Sigmoid colon (tissue), 7 donors: ENCODE data around the gene FREY1. TPM values are rescaled to one million over a fixed set of nuclear protein-coding genes. Genes with fewer than 3 reads are reported as not detected.

ENCODE experiments used
- DNase-seq: peaks from one replicate; pipeline ENCODE4 v3.0.0-alpha.2; 2019
- H3K27ac ChIP-seq, 4 donors: fragments of 200-600 bp; sonication (generic); one replicate each; pipeline ENCODE4 v1.5.1; 2016 to 2019; ENCODE audit warnings: mild to moderate bottlenecking in 1 of 4
- H3K27me3 ChIP-seq, 3 donors: fragments of 200-600 bp; sonication (generic); one replicate each; pipeline ENCODE4 v1.5.1; 2019; ENCODE audit warnings: mild to moderate bottlenecking in 1 of 3
- H3K36me3 ChIP-seq, 4 donors: fragments of 200-600 bp; sonication (generic); one replicate each; pipeline ENCODE4 v1.5.1; 2016 to 2019
- H3K4me1 ChIP-seq, 4 donors: fragments of 200-600 bp; sonication (generic); one replicate each; pipeline ENCODE4 v1.5.1; 2017 to 2019
- H3K4me3 ChIP-seq, 4 donors: fragments of 200-600 bp; sonication (generic); one replicate each; pipeline ENCODE4 v1.5.1; 2017 to 2019; ENCODE audit warnings: mild to moderate bottlenecking in 2 of 4, moderate library complexity in 1 of 4
- H3K9me3 ChIP-seq, 4 donors: fragments of 200-600 bp in 3 of 4; sonication (generic) in 3 of 4; one replicate each; pipeline versions ENCODE4 v1.5.1 to v1.6.1; 2013 to 2019
- EP300 ChIP-seq, 4 donors: sonication (generic); formaldehyde crosslinking; IDR thresholded peaks; one replicate each; pipeline ENCODE4 v1.6.1; 2017; ENCODE audit warnings: antibody characterized with exemption in 4 of 4
- POLR2A ChIP-seq, 2 donors: fragments of 450-650 bp; IDR thresholded peaks; one replicate each; pipeline ENCODE4 v1.6.1; 2016; ENCODE audit warnings: antibody characterized with exemption in 2 of 2, mild to moderate bottlenecking in 2 of 2, moderate library complexity in 2 of 2
- POLR2AphosphoS5 ChIP-seq, 4 donors: sonication (generic); formaldehyde crosslinking; IDR thresholded peaks; one replicate each; pipeline ENCODE4 v1.6.1; 2017; ENCODE audit warnings: antibody characterized with exemption in 4 of 4
- WGBS, 2 donors: extraction: QIAGEN DNeasy Blood & Tissue Kit; methylation state at CpG; one replicate each; pipeline ENCODE4 v1.1.7; 2013; 5-methylcytosine and 5-hydroxymethylcytosine counted together
- intact Hi-C: fragments of 100-400 bp; cut with DNase I; formaldehyde crosslinking; loops from one replicate; pipeline ENCODE4 v1.15.1; 2023
- polyA plus RNA-seq, 3 donors: library from polyadenylated mRNA; stranded (reverse); fragments of 200-250 nt; gene quantifications; one replicate each; pipeline ENCODE4 v1.2.3, GENCODE V29; 2013
- total RNA-seq, 4 donors: library from RNA; depleted of rRNA; stranded (reverse); fragments of >200 nt; gene quantifications; one replicate each; pipeline ENCODE4 v1.1.0, GENCODE V29; 2016
- TF ChIP-seq, protein P1 (sequence below), 4 experiments: fragments of 450-650 bp in 3 of 4; fragments of 200-600 bp in 1 of 4; IDR thresholded peaks; one replicate each; pipeline ENCODE4 v1.5.1; 2016 to 2019; ENCODE audit warnings: antibody characterized with exemption in 4 of 4, mild to moderate bottlenecking in 3 of 4, moderate library complexity in 2 of 4
- donor health status: healthy with polysubstance abuse.
- donor health status: Bipolar disorder and iron deficiency.
- donor health status: healthy.

The FREY1 gene
- total and polyA plus RNA-seq, 7 donors, result 0.64 to 3.5 (median 2.2) TPM; not detected in 4

DNA sequence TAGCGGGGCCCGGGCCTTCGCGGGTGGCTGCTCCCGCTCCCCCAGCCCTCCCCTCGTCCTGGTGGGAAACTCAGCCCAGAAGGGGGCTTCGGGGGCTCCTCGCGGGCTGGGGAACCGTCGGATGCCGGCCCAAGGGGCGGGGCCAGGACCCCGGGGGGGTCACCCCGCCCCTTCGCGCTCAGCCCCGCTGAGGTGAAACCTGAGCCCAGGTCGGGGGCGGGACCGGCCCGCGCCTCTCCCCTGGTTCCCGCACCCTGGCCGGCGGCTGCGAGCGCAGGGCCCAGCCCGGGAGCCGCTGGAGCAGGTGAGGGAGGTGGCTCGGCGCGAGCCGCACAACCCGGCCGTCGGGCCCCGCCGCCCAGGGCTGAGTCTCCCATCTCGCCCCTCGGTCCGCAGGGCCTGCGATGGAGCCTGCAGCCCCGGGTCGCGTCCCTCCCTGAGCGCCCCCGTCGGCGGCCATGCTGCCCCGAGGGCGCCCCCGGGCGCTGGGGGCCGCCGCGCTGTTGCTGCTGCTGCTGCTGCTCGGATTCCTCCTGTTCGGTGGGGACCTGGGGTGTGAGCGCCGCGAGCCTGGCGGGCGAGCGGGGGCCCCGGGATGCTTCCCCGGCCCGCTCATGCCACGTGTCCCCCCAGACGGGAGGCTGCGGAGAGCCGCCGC, 15.5 kb upstream of the FREY1 start, which contains the start of gene LARGE2:
Gene LARGE2, plus strand, starts transcription at position 232 of the 658 bp plus-strand sequence. Its CDS starts 227 bp downstream, at position 459.
- intact Hi-C loops, result no loop called here
- H3K27ac ChIP-seq, result no peak within 1 kb of the TSS
- TF ChIP-seq POLR2A (IDR thresholded peaks at IDR 0.05) (no peak), EP300 (IDR thresholded peaks at IDR 0.05) (no peak), POLR2AphosphoS5 (IDR thresholded peaks at IDR 0.05) (no peak)
- TF ChIP-seq, protein P1, sequence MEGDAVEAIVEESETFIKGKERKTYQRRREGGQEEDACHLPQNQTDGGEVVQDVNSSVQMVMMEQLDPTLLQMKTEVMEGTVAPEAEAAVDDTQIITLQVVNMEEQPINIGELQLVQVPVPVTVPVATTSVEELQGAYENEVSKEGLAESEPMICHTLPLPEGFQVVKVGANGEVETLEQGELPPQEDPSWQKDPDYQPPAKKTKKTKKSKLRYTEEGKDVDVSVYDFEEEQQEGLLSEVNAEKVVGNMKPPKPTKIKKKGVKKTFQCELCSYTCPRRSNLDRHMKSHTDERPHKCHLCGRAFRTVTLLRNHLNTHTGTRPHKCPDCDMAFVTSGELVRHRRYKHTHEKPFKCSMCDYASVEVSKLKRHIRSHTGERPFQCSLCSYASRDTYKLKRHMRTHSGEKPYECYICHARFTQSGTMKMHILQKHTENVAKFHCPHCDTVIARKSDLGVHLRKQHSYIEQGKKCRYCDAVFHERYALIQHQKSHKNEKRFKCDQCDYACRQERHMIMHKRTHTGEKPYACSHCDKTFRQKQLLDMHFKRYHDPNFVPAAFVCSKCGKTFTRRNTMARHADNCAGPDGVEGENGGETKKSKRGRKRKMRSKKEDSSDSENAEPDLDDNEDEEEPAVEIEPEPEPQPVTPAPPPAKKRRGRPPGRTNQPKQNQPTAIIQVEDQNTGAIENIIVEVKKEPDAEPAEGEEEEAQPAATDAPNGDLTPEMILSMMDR (IDR thresholded peaks at IDR 0.05), result no peak

DNA sequence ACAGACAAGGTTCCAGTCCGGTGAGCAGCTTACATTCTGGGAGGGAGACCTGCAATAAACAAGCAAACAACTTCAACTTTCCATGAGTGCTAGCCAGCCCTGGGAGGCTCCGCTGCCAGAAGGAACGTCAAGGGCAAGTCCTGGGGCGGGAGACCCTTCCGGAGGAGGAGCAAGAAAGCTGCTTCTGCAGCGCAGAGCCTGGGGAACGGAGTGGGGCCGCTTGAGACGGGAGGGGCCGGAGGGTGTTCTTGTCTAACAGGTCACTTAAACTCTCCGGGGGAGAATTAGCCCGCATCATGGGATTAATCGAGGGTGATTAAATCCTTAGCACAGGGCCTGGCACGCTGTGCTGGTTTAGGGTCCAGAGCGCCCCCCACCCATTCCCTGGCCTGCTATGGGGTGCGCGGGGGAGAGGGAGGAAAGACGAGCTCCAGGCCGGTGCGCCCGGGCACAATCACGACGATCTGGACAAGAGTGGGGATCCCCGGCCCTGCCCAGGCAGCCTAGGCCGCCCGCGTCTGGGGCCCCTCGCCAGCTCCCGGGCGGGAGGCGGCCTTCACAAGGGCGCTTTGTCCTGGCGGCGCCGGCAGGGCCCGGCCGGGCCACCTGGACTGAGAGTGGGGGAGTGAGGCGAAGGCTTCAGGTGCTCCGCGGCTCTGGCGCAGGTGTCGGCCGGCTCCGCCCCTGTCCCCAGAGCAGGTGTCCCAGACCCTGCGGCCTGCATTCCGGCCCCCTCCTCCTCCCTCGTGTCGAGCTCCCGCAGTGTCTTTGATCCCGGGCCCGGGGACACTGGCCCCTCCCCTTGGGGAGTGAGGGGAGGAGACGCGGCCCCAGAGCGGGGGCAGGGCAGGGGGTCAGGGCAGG, 14.7 kb upstream of the FREY1 start:
- WGBS, 2 donors, result 10 to 33% methylated on average over 54 of the region's 54 CpGs
- H3K36me3 ChIP-seq, result no peaks in the 10 kb centered on the region
- peaks cover 15 to 38% (median 20%) of the 10 kb centered on the region in 3 donors for H3K27me3 ChIP-seq
- DNase-seq, result peak; percentile 63
- peak overlapping the region in 3 of 4 donors; percentile 22 to 38 (median 37) for H3K4me3 ChIP-seq
- no peaks in the 10 kb centered on the region for H3K9me3 ChIP-seq
- H3K27ac ChIP-seq, result no peak overlapping the region
- intact Hi-C loops, result no loop called here
- H3K4me1 ChIP-seq, result peaks cover 0 to 28% (median 25%) of the 10 kb centered on the region in 4 donors
- TF ChIP-seq, protein P1 (IDR thresholded peaks at IDR 0.05), result no peak
- TF ChIP-seq POLR2AphosphoS5 (IDR thresholded peaks at IDR 0.05) (no peak), EP300 (IDR thresholded peaks at IDR 0.05) (no peak), POLR2A (IDR thresholded peaks at IDR 0.05) (no peak)

More for the DNA sequence above, 15.5 kb upstream of the FREY1 start, which contains the start of gene LARGE2:
- DNase-seq, result no peak
- peaks cover 0 to 21% (median 19%) of the 10 kb centered on the region in 4 donors for H3K4me1 ChIP-seq
- peak within 1 kb of the TSS in 3 of 4 donors; percentile 22 to 38 (median 37) for H3K4me3 ChIP-seq
- no peaks in the 10 kb centered on the region for H3K9me3 ChIP-seq
- H3K36me3 ChIP-seq, result no peaks in the 10 kb centered on the region
- peaks cover 15 to 40% (median 20%) of the 10 kb centered on the region in 3 donors for H3K27me3 ChIP-seq
- 1% methylated on average over 73 of the region's 73 CpGs for WGBS, 2 donors

DNA sequence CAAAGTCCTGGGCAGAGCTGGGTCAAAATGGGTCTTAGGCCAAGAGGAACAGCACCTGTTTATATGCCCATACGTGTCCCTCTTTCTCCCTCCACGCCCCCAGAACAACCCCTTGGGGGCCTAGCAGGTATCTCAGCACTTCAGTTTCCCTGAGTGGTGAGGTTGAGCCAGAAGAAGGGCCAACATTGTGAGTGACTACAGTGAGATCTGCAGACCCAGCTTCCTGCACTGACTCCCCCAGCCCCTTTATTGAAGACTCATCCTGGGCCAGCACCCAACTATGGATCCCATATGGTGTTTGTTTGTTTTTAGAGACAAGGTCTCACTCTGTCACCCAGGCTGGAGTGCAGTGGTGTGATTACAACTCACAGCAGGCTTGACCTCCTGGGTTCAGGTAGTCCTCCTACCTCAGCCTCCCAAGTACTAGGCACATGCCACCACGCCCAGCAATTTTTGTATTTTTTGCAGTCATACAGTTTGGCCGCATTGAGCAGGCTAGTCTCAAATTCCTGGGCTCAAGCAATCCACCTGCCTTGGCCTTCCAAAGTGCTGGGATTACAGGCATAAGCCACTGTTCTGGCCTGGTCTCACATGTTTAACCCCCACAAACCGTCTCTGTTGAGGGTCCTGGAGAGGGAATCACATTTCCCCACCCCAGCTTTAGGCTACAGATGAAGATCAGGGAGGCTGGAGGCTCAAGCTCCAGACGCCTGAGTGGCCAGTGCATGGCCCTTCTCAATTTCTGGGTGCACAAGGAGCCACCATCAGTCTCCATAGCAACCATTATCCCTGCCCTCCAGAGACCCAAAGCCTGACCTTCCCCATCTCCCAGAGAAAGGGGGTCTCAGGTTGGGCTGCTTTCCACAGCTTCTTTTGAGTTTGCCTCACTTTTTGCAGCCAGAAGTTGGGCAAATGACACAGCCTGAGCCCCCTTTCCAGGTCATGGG, 13.7 kb upstream of the FREY1 start:
- Histone ChIP-seq H3K27me3 (peaks cover 15 to 34% (median 20%) of the 10 kb centered on the region in 3 donors), H3K9me3 (no peaks in the 10 kb centered on the region), H3K36me3 (peaks cover 0 to 2% (median 0%) of the 10 kb centered on the region in 4 donors), H3K4me1 (peaks cover 0 to 38% (median 32%) of the 10 kb centered on the region in 4 donors), H3K27ac (no peak overlapping the region), H3K4me3 (no peak overlapping the region)
- no peak for TF ChIP-seq POLR2A (IDR thresholded peaks at IDR 0.05)
- TF ChIP-seq, protein P1 (IDR thresholded peaks at IDR 0.05), result no peak
- no peak for TF ChIP-seq EP300 (IDR thresholded peaks at IDR 0.05)
- TF ChIP-seq POLR2AphosphoS5 (IDR thresholded peaks at IDR 0.05), result no peak
- WGBS, 2 donors, result 84 to 91% methylated on average over 6 of the region's 6 CpGs
- intact Hi-C loops, result no loop called here
- DNase-seq, result peak; percentile 42
